KMS-11 (cell line): Measurements from ENCODE around the gene TMEM273.

Experiments
- H2AFZ ChIP-seq: fragments of 200-600 bp; sonication (generic); 2 replicates; pipeline ENCODE4 v1.6.1; 2016; ENCODE audit warnings: antibody characterized with exemption, mixed run types, low read depth
- H3K27ac ChIP-seq: fragments of 200-600 bp; sonication (generic); 2 replicates; pipeline ENCODE4 v1.6.1; 2016; ENCODE audit warnings: mild to moderate bottlenecking, mixed run types
- H3K27me3 ChIP-seq: fragments of 200-600 bp; sonication (generic); 2 replicates; pipeline ENCODE4 v1.6.1; 2017; ENCODE audit warnings: mild to moderate bottlenecking, low read depth, mixed run types, moderate library complexity; ENCODE audit not compliant: insufficient read depth
- H3K36me3 ChIP-seq: fragments of 200-600 bp; sonication (generic); 2 replicates; pipeline ENCODE4 v1.6.1; 2017; ENCODE audit warnings: mild to moderate bottlenecking, mixed run types; ENCODE audit not compliant: insufficient read depth
- H3K4me1 ChIP-seq: fragments of 200-600 bp; sonication (generic); 2 replicates; pipeline ENCODE4 v1.6.1; 2016; ENCODE audit warnings: mild to moderate bottlenecking, low read depth, mixed run types; ENCODE audit not compliant: poor library complexity, severe bottlenecking
- H3K4me2 ChIP-seq: fragments of 200-600 bp; sonication (generic); 2 replicates; pipeline ENCODE4 v1.7.0; 2016; ENCODE audit warnings: mild to moderate bottlenecking, mixed run types
- H3K4me3 ChIP-seq: fragments of 200-600 bp; sonication (generic); IDR thresholded peaks from 2 replicates; pipeline ENCODE4 v1.6.1; 2017; ENCODE audit warnings: low read depth, low read length, mixed read lengths; ENCODE audit not compliant: insufficient read depth
- H3K79me2 ChIP-seq: fragments of 200-600 bp; sonication (generic); 2 replicates; pipeline ENCODE4 v1.6.1; 2016; ENCODE audit warnings: low read depth, mixed run types; ENCODE audit not compliant: insufficient read depth
- H3K9ac ChIP-seq: fragments of 200-600 bp; sonication (generic); 2 replicates; pipeline ENCODE4 v1.6.1; 2016; ENCODE audit warnings: mild to moderate bottlenecking, mixed run types
- H4K20me1 ChIP-seq: fragments of 200-600 bp; sonication (generic); 2 replicates; pipeline ENCODE4 v1.6.1; 2016; ENCODE audit warnings: mild to moderate bottlenecking, mixed run types; ENCODE audit not compliant: insufficient read depth
- TF ChIP-seq, protein P1 (sequence below): fragments of 200-600 bp; sonication (generic); conservative IDR thresholded peaks from 2 replicates; pipeline ENCODE4 v1.6.1; 2017; ENCODE audit warnings: low read depth, mild to moderate bottlenecking, antibody characterized with exemption, low read length, moderate library complexity, mixed read lengths

TMEM273 gene

DNA sequence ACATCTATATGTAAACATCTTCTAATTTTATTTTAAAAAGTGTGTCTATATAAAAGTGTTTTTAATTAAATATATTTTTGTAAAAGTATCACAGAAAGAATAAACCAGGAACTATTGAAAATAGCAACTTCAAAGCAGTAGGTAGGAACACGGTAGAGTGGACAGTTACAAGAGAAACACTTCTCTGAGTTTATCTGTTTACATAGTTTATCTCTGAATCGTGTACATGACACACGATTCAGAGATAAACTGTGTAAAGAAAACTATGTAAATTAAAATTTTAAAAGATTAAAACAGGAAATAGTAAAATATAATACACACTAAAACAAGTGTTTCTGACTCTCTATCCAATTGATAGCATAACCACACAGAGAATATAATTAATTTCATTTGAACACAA, 29.3 kb downstream of the TMEM273 start:
- TF ChIP-seq, protein P1, sequence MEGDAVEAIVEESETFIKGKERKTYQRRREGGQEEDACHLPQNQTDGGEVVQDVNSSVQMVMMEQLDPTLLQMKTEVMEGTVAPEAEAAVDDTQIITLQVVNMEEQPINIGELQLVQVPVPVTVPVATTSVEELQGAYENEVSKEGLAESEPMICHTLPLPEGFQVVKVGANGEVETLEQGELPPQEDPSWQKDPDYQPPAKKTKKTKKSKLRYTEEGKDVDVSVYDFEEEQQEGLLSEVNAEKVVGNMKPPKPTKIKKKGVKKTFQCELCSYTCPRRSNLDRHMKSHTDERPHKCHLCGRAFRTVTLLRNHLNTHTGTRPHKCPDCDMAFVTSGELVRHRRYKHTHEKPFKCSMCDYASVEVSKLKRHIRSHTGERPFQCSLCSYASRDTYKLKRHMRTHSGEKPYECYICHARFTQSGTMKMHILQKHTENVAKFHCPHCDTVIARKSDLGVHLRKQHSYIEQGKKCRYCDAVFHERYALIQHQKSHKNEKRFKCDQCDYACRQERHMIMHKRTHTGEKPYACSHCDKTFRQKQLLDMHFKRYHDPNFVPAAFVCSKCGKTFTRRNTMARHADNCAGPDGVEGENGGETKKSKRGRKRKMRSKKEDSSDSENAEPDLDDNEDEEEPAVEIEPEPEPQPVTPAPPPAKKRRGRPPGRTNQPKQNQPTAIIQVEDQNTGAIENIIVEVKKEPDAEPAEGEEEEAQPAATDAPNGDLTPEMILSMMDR = no peak
- no peaks in the 10 kb centered on the region for H3K79me2 ChIP-seq
- H3K27me3 ChIP-seq = no peaks in the 10 kb centered on the region
- no peaks in the 10 kb centered on the region for H3K36me3 ChIP-seq
- H3K4me3 ChIP-seq = no peak overlapping the region
- H3K27ac ChIP-seq = no peak overlapping the region
- no peaks in the 10 kb centered on the region for H4K20me1 ChIP-seq
- no peaks in the 10 kb centered on the region for H3K4me1 ChIP-seq
- no peak overlapping the region for H3K9ac ChIP-seq
- no peak overlapping the region for H3K4me2 ChIP-seq
- no peak overlapping the region for H2AFZ ChIP-seq

DNA sequence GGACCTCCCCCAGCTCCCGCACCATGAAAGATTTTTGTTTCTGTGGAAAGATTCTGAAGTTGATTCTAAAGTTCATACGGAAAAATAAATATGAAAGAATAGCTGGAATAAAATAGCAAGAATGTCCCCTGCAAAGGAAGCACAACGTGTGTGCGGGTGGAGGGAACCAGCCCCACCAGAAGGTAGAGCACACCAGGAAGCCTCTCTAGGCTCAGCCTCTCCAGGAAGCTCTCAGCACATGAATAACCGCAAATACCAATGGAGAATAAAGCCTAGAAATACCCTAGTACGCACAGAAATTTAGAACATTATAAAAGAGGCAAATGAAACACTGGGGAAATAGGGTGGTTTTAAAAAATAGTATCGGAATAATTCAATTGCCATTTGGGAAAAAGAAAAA, 29.8 kb downstream of the TMEM273 start:
- no peak overlapping the region for H3K27ac ChIP-seq
- no peaks in the 10 kb centered on the region for H3K4me1 ChIP-seq
- H4K20me1 ChIP-seq = no peaks in the 10 kb centered on the region
- no peaks in the 10 kb centered on the region for H3K79me2 ChIP-seq
- H3K4me2 ChIP-seq = no peak overlapping the region
- no peak overlapping the region for H3K4me3 ChIP-seq
- TF ChIP-seq, protein P1 = no peak
- no peaks in the 10 kb centered on the region for H3K27me3 ChIP-seq
- H2AFZ ChIP-seq = no peak overlapping the region
- H3K9ac ChIP-seq = no peak overlapping the region
- H3K36me3 ChIP-seq = no peaks in the 10 kb centered on the region

DNA sequence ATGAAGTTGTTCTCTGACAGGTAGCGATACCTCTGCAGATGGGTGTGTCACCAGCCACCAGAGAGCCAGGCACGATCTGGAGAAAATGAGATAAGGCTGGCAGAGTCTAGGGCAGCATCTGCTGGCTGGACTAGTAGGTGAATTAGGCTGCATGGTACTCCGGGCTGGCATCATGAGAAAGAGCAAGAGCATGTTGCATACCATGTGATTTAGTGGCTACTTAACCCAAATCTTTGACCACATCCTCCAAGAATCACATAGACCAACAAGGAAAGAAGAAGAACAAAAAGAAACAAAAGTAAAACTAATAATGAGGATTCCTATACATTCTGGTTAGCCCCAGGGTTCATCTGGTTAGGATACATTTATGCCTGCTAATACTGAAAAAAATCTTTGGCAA, 31.0 kb downstream of the TMEM273 start:
- H3K27me3 ChIP-seq = no peaks in the 10 kb centered on the region

DNA sequence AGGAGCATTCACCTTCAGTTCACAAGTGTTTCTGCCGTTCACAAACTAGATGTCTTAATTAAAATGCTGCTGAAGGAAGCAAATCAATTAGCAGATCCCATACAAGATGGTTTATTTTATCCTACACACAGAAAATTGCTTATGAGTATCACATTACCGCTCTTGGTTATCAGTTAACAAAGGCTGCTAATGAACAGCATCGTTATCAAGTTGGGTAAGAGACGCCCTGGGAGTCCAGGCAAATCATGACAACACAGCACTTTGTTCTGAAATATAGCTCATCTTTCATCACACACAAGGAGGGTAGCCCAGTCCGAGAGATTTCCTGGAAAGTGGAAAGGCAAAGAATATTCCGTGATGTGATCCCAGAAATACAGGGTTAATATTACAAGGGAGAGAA, 33.5 kb downstream of the TMEM273 start:
- Histone ChIP-seq H3K27ac (no peak overlapping the region), H3K79me2 (no peaks in the 10 kb centered on the region), H2AFZ (no peak overlapping the region), H3K27me3 (no peaks in the 10 kb centered on the region), H3K4me1 (no peaks in the 10 kb centered on the region), H3K4me3 (no peak overlapping the region), H3K9ac (no peak overlapping the region), H4K20me1 (no peaks in the 10 kb centered on the region), H3K36me3 (no peaks in the 10 kb centered on the region), H3K4me2 (no peak overlapping the region)
- TF ChIP-seq, protein P1 = no peak

More for the DNA sequence above, 31.0 kb downstream of the TMEM273 start:
- H3K4me3 ChIP-seq = no peak overlapping the region
- H3K27ac ChIP-seq = no peak overlapping the region
- H3K36me3 ChIP-seq = no peaks in the 10 kb centered on the region
- H3K4me1 ChIP-seq = no peaks in the 10 kb centered on the region
- H3K4me2 ChIP-seq = no peak overlapping the region
- H4K20me1 ChIP-seq = no peaks in the 10 kb centered on the region
- TF ChIP-seq, protein P1 = no peak
- no peak overlapping the region for H2AFZ ChIP-seq
- no peak overlapping the region for H3K9ac ChIP-seq
- H3K79me2 ChIP-seq = no peaks in the 10 kb centered on the region
